GM21390 (cell line): Measurements from ENCODE around the gene ADAP1.

Experiments used
- ATAC-seq: cut with Tn5 transposase; IDR thresholded peaks from one replicate; pipeline ENCODE4 v1.9.1; 2021; ENCODE audit not compliant: unreplicated experiment

ADAP1 gene

GRCh38 chr7:867406-868188 lies 86.9 kb downstream of the ADAP1 start:
- ATAC-seq = no peak

GRCh38 chr7:867001-867405 lies 87.5 kb downstream of the ADAP1 start:
- no peak for ATAC-seq

- no peak for ATAC-seq
Observed at GRCh38 chr7:865921-866320, 88.6 kb downstream of the ADAP1 start.

- no peak for ATAC-seq
Observed at GRCh38 chr7:863106-863505, 91.4 kb downstream of the ADAP1 start.

GRCh38 chr7:862157-862556 lies 92.3 kb downstream of the ADAP1 start:
- ATAC-seq = no peak

- ATAC-seq = no peak
Observed at GRCh38 chr7:861222-861621, 93.3 kb downstream of the ADAP1 start.

GRCh38 chr7:860149-860548 lies 94.3 kb downstream of the ADAP1 start:
- ATAC-seq = no peak

- no peak for ATAC-seq
Observed at GRCh38 chr7:859359-860030, 95.0 kb downstream of the ADAP1 start.

GRCh38 chr7:857661-858060 lies 96.8 kb downstream of the ADAP1 start:
- ATAC-seq = no peak

GRCh38 chr7:856444-857095 lies 97.9 kb downstream of the ADAP1 start:
- no peak for ATAC-seq

- ATAC-seq = no peak
Observed at GRCh38 chr7:855686-856369, 98.7 kb downstream of the ADAP1 start.

- no peak for ATAC-seq
Observed at GRCh38 chr7:854118-854775, 100.2 kb downstream of the ADAP1 start.

- ATAC-seq = no peak
Observed at GRCh38 chr7:853366-854117, 100.9 kb downstream of the ADAP1 start.

GRCh38 chr7:851204-851603 lies 103.3 kb downstream of the ADAP1 start:
- ATAC-seq = no peak

GRCh38 chr7:849781-850180 lies 104.7 kb downstream of the ADAP1 start:
- no peak for ATAC-seq

- ATAC-seq = no peak
Observed at GRCh38 chr7:849145-849544, 105.3 kb downstream of the ADAP1 start.
